Skeletal muscle cell (primary cell): ENCODE results near the gene SIPA1L3.
A peak's percentile ranks its signal among the peaks of the same experiment; 100 is the strongest.

Experiments
- DNase-seq: peaks from one replicate; pipeline ENCODE4 v3.0.0-alpha.2; 2010; ENCODE audit warnings: low read depth
- H3K4me3 ChIP-seq: 2 replicates; pipeline ENCODE4 v1.5.1; 2011; ENCODE audit warnings: low read depth, mild to moderate bottlenecking, control low read depth, low read length, moderate library complexity

The SIPA1L3 gene

DNA sequence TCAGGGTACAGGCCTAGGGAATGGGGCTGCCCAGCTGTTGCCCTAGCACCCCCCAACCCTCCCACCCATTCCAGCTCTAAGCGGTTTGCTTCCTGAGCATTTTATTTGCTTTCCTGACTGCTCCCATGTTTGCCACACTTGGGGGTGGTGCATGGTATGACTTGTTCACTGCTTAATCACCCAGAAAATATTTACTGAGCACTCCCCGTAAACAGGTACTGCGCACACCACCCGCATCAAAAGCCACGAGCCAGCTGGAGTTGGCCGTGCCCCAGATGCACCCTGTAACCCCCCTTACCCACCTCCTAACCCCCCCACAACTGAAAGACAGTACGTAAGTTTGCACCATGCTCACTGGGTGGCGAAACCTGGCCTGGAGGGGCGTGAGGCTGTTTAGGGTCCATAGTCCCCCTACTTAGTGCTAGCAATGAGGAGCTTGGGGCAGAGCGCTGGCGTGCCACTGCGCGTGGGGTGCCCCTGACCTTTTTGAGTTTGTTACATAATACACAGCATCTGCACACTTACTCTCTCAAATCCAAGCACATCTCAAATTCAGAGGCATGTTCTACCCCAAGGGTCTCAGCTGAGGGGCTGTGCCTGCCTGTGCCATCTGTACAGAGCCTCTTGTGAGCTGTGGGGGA lies 287.2 kb downstream of the SIPA1L3 start:
- no peak for DNase-seq
- H3K4me3 ChIP-seq: no peak overlapping the region

DNA sequence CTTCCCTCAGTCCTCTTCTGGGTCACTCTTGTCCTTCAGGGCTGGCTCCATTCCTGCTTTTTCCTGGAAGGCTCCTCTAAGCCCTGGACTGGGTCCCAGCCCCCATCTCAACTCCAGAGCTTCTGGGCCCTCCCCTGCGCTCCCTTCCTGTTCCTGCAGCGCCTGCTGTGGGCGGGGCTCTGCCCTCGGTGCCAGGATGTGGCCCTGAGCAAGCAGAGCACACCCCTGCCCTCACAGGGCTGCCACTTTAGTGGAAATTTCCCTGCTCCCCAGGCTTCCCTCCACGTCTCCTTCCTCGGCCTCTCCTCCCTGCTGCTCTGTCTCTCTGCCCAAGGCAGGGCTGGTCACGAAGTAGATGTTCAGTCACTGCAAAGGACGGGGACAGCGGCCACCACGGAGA lies 288.2 kb downstream of the SIPA1L3 start:
- no peak for DNase-seq

GRCh38 chr19:38196245-38196837 lies 289.3 kb downstream of the SIPA1L3 start:
- no peak overlapping the region for H3K4me3 ChIP-seq
- DNase-seq: no peak

More for the DNA sequence above, 288.2 kb downstream of the SIPA1L3 start:
- no peak overlapping the region for H3K4me3 ChIP-seq

- DNase-seq: no peak
- no peak overlapping the region for H3K4me3 ChIP-seq
These were observed 290.1 kb downstream of the SIPA1L3 start for GRCh38 chr19:38196948-38197656.

- H3K4me3 ChIP-seq: no peak overlapping the region
- no peak for DNase-seq
These were observed 291.1 kb downstream of the SIPA1L3 start for GRCh38 chr19:38197937-38198704.

DNA sequence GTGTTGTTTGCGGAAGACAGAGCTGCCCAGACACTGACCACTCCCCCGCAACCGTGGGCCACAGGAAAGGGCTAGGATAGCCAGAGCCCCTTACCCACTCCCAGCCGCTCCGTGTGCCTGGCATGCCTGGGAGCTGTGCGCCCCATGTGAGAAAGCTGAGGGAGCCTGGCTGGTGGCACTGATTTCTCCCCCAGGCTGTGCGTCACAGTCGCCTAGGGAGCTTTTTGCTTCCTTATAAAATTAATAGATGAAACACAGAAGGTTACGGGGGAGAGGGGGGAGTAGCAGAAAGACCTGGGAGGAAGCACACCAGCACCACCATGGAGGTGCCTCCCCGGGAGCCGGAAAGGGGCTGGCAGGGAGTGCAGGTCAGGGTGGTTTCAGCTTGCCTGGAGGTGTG lies 292.3 kb downstream of the SIPA1L3 start:
- no peak for DNase-seq
- no peak overlapping the region for H3K4me3 ChIP-seq

- DNase-seq: no peak
- no peak overlapping the region for H3K4me3 ChIP-seq
These were observed 294.7 kb downstream of the SIPA1L3 start for GRCh38 chr19:38201731-38202130.

GRCh38 chr19:38202504-38202903 lies 295.5 kb downstream of the SIPA1L3 start:
- no peak overlapping the region for H3K4me3 ChIP-seq
- DNase-seq: no peak

- DNase-seq: no peak
- no peak overlapping the region for H3K4me3 ChIP-seq
These were observed 296.2 kb downstream of the SIPA1L3 start for GRCh38 chr19:38203197-38203596.

GRCh38 chr19:38204096-38204495 lies 297.1 kb downstream of the SIPA1L3 start:
- DNase-seq: no peak
- no peak overlapping the region for H3K4me3 ChIP-seq

DNA sequence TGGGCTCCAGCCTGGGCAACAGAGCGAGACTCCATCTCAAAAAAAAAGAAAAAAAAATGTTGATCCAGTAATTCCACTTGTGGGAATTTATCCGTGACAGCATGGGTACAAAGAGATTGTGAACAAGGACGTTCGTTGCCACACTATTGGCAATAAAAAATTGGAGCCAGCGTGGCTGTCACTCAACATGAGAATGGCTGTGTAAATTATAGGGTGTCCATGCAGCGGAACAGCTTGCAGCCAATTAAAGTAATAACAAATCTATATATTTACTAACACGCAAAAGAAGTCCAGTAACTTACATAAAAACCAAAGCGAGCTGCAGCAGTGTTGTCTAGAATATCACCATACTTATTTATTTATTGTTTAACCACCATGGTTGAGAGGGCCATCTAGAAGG lies 297.7 kb downstream of the SIPA1L3 start:
- no peak for DNase-seq
- no peak overlapping the region for H3K4me3 ChIP-seq

- DNase-seq: no peak
- no peak overlapping the region for H3K4me3 ChIP-seq
These were observed 299.2 kb downstream of the SIPA1L3 start for GRCh38 chr19:38206006-38206745.

DNA sequence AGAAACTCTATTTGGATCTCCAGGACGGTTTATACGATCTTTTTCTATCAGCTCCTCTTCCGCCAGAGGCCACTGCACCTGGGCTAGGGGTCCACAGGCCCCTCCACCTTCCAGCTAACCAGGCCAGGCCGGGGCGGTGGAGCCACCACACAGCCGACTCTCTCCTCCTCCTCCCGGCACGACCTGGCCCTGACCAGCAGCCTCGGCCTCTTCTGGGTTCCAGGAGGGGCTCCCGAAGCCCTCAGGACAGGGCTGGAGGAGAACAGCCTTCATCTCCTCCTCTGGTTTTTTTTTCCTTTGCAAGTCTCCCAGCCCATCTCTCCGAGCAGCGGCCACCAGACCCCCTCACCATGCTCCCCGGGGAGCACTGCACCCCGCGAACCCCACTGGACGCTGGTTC lies 299.9 kb downstream of the SIPA1L3 start:
- no peak overlapping the region for H3K4me3 ChIP-seq
- no peak for DNase-seq

GRCh38 chr19:38207543-38207942 lies 300.5 kb downstream of the SIPA1L3 start:
- DNase-seq: no peak

DNA sequence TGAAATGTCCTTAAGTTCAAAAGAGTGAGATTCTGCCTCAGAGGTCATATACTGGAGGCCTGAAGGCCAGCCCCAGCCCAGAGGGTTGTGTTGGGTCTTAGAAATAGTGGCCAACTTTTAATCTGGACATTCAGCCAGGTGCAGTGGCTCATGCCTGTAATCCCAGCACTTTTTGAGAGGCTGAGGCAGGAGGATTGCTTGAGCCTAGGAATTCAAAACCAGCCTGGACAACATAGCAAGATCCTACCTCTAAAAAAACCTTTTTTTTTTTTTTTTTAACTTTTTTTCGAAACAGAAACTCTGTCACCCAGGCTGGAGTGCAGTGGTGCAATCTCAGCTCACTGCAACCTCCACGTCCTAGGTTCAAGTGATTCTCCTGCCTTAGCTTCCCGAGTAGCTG lies 301.6 kb downstream of the SIPA1L3 start:
- no peak overlapping the region for H3K4me3 ChIP-seq
- DNase-seq: no peak

More at GRCh38 chr19:38207543-38207942, 300.5 kb downstream of the SIPA1L3 start:
- no peak overlapping the region for H3K4me3 ChIP-seq

DNA sequence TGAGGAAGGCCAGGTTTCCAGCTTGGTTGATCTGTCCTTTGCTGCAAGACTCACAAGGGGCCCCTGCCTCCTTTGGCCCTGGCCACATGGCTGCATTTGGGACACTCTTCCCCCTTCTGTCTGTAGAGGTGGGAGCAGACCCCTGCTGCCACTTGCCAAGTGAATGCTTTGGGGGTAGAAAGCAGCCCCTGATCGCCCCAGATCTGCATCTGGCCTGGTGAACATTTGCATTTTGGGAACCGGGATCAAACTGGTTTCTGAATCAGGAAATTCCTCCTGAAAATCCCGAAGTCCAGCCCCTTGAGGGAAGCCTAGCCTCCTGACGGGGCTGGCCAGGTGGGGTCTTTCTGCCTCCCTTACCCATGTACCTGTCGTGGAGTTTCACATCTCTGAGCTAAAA lies 302.1 kb downstream of the SIPA1L3 start:
- DNase-seq: no peak
- H3K4me3 ChIP-seq: peak overlapping the region; percentile 37

DNA sequence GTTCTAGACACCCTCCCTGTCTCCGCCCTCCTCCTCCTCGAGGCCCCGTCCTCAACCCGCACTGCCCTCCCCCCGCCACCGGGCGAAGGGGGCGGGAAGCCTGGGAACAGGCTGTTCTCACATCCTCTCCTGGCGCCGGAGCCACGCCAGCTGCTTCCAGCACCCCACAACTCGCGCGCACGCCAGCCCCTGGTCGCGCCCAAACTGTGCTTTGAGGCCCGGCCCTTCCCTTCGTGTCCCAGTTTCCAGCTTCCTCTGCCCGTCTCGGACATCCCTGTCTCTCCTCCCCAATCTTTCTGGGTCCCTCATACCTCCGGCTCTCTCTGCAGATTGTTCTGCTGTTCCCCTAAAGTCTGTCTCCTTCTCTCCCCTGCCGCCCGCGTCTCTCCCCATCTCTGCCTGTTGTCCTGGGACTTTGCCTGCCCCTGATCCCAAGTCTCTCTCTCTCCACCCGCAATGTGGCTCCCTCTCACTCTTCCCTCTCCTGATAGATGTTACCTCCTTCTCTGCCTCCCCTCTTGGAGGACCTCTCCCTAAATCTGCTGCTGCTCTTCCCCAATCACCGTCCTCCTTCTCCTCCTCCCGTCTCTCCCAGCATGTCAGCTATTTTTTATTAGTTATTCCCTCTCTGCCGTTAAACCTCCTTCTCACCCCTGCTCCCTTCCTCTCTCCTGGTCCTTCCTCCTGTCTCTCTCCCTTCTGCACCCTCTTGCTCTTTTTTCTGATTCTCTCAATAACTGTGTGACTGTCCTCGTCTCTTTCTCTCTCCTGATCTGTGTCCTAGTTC lies 302.9 kb downstream of the SIPA1L3 start:
- peak; percentile 29 for DNase-seq
- H3K4me3 ChIP-seq: peak overlapping the region; percentile 37

- peak overlapping the region; percentile 37 for H3K4me3 ChIP-seq
- DNase-seq: peak; percentile 31
These were observed 303.5 kb downstream of the SIPA1L3 start for GRCh38 chr19:38210458-38210987.
